ENCODE data around the gene DRAXIN. TPM values are rescaled to one million over a fixed set of nuclear protein-coding genes. Genes with fewer than 3 reads are reported as not detected.

DRAXIN gene
- total RNA-seq, 2 donors from 2014 or later, result 0.04 to 0.46 TPM

GRCh38 chr1:11714831-11715575 lies 23.5 kb downstream of the DRAXIN start:
- no peak for ATAC-seq
- DNase-seq (ENCODE audit: low spot score in 2 of 2), result no peak
- Mint-ChIP-seq H3K36me3 (no peaks in the 10 kb centered on the region), H3K27ac (peak overlapping the region in 1 of 2 donors; percentile 48), H3K9me3 (no peaks in the 10 kb centered on the region)

- DNase-seq (ENCODE audit: low spot score in 2 of 2) (peak; percentile 80 to 83), ATAC-seq (peak; percentile 81 to 88)
- H3K9me3 Mint-ChIP-seq, result no peaks in the 10 kb centered on the region
- H3K36me3 Mint-ChIP-seq, result no peaks in the 10 kb centered on the region
- peak overlapping the region; percentile 83 to 87 for H3K27ac Mint-ChIP-seq
These were observed 28.0 kb downstream of the DRAXIN start for GRCh38 chr1:11719313-11720032.

- no peak for DNase-seq (ENCODE audit: low spot score in 2 of 2)
- Mint-ChIP-seq H3K9me3 (no peaks in the 10 kb centered on the region), H3K27ac (peak overlapping the region in 1 of 2 donors; percentile 87), H3K36me3 (no peaks in the 10 kb centered on the region)
- no peak for ATAC-seq
These were observed 28.5 kb downstream of the DRAXIN start for GRCh38 chr1:11720033-11720376.

- no peak for ATAC-seq
- Mint-ChIP-seq H3K36me3 (no peaks in the 10 kb centered on the region), H3K27ac (no peak overlapping the region), H3K9me3 (no peaks in the 10 kb centered on the region)
- no peak for DNase-seq (ENCODE audit: low spot score in 2 of 2)
These were observed 29.0 kb downstream of the DRAXIN start for GRCh38 chr1:11720525-11720924.

- ATAC-seq (no peak), DNase-seq (ENCODE audit: low spot score in 2 of 2) (no peak)
- Mint-ChIP-seq H3K36me3 (no peaks in the 10 kb centered on the region), H3K27ac (no peak overlapping the region), H3K9me3 (no peaks in the 10 kb centered on the region)
These were observed 29.8 kb downstream of the DRAXIN start for GRCh38 chr1:11721311-11721710.

GRCh38 chr1:11722538-11722937 lies 31.0 kb downstream of the DRAXIN start:
- H3K27ac Mint-ChIP-seq, result no peak overlapping the region
- ATAC-seq, result no peak
- H3K9me3 Mint-ChIP-seq, result no peaks in the 10 kb centered on the region
- no peak for DNase-seq (ENCODE audit: low spot score in 2 of 2)
- no peaks in the 10 kb centered on the region for H3K36me3 Mint-ChIP-seq

- no peak for ATAC-seq
- no peak for DNase-seq (ENCODE audit: low spot score in 2 of 2)
- Mint-ChIP-seq H3K9me3 (no peaks in the 10 kb centered on the region), H3K36me3 (no peaks in the 10 kb centered on the region), H3K27ac (no peak overlapping the region)
These were observed 34.1 kb downstream of the DRAXIN start for GRCh38 chr1:11725616-11726015.

GRCh38 chr1:11727119-11727518 lies 35.6 kb downstream of the DRAXIN start:
- DNase-seq (ENCODE audit: low spot score in 2 of 2), result no peak
- ATAC-seq, result no peak
- Mint-ChIP-seq H3K9me3 (no peaks in the 10 kb centered on the region), H3K36me3 (no peaks in the 10 kb centered on the region), H3K27ac (no peak overlapping the region)

- Mint-ChIP-seq H3K9me3 (no peaks in the 10 kb centered on the region), H3K27ac (no peak overlapping the region), H3K36me3 (no peaks in the 10 kb centered on the region)
- DNase-seq (ENCODE audit: low spot score in 2 of 2), result no peak
- ATAC-seq, result no peak
These were observed 36.8 kb downstream of the DRAXIN start for GRCh38 chr1:11728126-11728806.

- Mint-ChIP-seq H3K36me3 (no peaks in the 10 kb centered on the region), H3K9me3 (no peaks in the 10 kb centered on the region), H3K27ac (no peak overlapping the region)
- DNase-seq (ENCODE audit: low spot score in 2 of 2) (no peak), ATAC-seq (no peak)
These were observed 37.6 kb downstream of the DRAXIN start for GRCh38 chr1:11729155-11729497.

- no peaks in the 10 kb centered on the region for H3K9me3 Mint-ChIP-seq
- ATAC-seq (peak in 1 of 2 donors; percentile 45), DNase-seq (ENCODE audit: low spot score in 2 of 2) (no peak)
- H3K27ac Mint-ChIP-seq, result peak overlapping the region in 1 of 2 donors; percentile 44
- H3K36me3 Mint-ChIP-seq, result no peaks in the 10 kb centered on the region
These were observed 38.3 kb downstream of the DRAXIN start for GRCh38 chr1:11729498-11730428.

GRCh38 chr1:11730429-11730891 lies 39.0 kb downstream of the DRAXIN start:
- no peaks in the 10 kb centered on the region for H3K36me3 Mint-ChIP-seq
- DNase-seq (ENCODE audit: low spot score in 2 of 2) (no peak), ATAC-seq (peak; percentile 56 to 79)
- no peaks in the 10 kb centered on the region for H3K9me3 Mint-ChIP-seq
- peak overlapping the region in 1 of 2 donors; percentile 44 for H3K27ac Mint-ChIP-seq

GRCh38 chr1:11731691-11732283 lies 40.3 kb downstream of the DRAXIN start:
- no peaks in the 10 kb centered on the region for H3K9me3 Mint-ChIP-seq
- peak overlapping the region; percentile 74 to 85 for H3K27ac Mint-ChIP-seq
- ATAC-seq (peak in 1 of 2 donors; percentile 19), DNase-seq (ENCODE audit: low spot score in 2 of 2) (no peak)
- peaks cover 0 to 5% of the 10 kb centered on the region in 2 donors for H3K36me3 Mint-ChIP-seq

- ATAC-seq (no peak), DNase-seq (ENCODE audit: low spot score in 2 of 2) (no peak)
- Mint-ChIP-seq H3K36me3 (peaks cover 0 to 5% of the 10 kb centered on the region in 2 donors), H3K27ac (no peak overlapping the region), H3K9me3 (no peaks in the 10 kb centered on the region)
These were observed 41.8 kb downstream of the DRAXIN start for GRCh38 chr1:11733306-11733705.

- H3K36me3 Mint-ChIP-seq, result peaks cover 0 to 5% of the 10 kb centered on the region in 2 donors
- peak overlapping the region in 1 of 2 donors; percentile 92 for H3K27ac Mint-ChIP-seq
- no peak for ATAC-seq
- DNase-seq (ENCODE audit: low spot score in 2 of 2), result no peak
- H3K9me3 Mint-ChIP-seq, result no peaks in the 10 kb centered on the region
These were observed 44.0 kb downstream of the DRAXIN start for GRCh38 chr1:11735531-11735853.
